GM03348 (cell line): Measurements from ENCODE around the gene ZFHX3.

Source experiments
- DNase-seq: peaks from one replicate; pipeline ENCODE4 v3.0.0; 2012; ENCODE audit warnings: low spot score

ZFHX3 gene

DNA sequence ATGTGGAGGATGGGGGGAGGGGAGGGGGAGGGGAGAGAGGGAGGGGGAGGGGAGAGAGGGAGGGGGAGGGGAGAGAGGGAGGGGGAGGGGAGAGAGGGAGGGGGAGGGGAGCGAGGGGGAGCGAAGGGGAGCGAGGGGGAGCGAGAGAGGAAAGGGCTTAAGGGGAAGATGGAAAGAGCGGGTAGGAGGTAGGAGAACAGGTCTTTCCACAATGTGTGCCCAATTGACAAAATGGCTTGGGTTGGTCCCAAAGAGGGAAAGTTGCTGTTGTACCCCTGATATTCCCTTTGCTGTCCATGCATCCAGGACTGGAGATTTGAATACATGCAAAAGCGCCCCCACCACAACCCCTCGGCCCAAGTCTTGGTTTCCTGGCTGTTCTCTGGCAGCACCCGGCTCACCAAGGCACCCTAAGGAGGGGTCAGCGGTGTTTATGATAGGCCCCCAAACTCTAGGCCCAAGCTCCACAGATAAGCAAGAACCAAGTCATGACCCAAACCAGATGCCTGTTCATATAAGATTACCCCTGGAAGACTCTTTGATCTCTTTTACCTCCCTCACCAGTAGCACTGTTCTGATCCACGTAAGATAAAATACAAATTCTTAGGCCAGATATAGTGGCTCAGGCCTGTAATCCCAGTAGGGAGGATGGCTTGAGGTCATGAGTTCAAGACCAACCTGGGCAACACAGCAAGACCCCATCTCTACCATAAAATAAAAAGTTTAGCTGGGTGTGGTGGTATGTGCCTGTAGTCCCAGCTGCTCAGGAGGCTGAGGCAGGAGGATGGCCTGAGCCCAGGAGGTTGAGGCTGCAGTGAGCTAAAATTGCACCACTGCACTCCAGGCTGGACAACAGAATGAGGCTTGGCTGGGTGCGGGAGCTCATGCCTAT, 119.6 kb downstream of the ZFHX3 start:
- no peak for DNase-seq

DNA sequence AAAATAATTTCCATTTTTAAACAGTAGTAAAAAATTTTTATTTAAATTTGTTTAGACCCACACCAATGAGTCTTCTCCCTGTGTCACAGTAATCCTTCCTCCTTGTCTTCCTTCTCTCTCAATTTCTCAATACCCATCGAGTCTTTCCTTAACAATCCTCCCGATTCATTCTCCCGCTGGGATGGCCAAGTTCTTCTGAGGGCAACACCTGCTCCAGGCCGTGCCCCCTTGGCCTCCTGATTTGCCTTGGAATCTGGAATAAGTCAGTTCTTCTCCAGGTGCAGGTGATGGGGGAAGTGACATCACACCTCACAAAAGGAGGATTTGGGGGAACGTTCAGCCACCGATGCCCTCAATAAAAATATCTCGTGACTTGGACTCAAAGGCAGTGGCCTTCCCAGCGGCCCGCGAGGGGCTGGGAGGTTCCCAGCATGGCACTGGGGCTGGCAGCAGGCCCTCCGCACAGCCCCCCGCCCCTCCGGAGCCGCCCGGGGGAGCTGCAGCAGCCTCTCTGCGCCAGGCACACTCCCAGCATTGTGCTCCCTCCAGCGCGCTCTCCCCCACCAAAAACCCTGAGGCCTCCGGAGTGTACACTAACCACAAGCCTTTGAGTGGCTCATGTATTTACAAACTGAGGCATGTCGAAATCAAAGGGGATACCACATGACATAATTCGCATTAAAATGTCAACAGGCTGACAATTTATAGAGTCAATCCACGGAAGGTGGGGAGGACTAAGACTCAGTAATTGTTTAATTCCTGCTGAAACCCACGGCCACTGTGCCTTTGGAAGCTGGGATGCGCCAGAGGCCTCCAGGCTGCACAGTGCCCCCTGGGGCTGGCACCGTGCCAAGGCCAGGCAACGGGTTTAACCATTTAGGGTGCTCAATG, 120.5 kb downstream of the ZFHX3 start:
- DNase-seq: peak; percentile 85

DNA sequence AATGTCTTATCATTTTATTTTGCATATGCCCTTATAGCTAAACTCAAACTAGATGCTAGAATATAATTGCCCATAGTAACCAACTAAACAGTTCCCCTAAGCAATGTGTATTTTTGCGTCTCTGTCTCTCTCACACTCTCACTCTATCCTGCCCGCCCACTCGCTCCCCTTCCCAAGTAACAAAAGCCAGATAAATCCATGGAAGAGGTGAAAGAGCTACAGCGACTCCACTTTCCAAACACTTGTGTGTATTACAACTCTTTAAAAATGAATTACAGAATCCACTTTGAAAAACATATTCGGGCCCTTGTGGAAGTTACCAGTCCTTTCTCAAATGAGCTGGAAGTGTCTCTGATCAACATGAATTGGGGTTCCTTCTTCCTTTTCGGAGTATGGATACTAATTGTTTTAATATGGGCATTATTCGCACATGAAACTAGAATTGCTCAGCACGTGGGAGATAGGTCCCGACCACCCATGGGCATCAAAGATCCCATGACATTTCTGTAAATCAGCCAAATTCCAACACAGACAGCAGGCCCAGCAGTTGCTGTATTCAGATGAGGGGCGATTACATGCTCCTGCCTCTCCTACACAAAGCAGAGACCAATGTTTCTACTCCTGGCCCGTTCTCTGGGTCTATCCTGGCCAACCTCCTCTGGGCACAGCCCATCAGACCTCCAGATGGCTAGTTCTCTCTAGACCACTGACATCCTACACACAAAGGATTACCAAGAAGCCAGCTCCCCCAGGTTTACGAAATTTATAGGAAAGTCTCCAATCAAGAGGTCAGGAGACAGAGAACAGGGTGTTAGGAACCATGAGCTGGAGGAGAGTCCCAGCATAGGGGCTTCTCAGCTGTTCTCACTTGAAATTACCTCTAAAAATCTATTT, 121.5 kb downstream of the ZFHX3 start:
- DNase-seq: no peak

DNA sequence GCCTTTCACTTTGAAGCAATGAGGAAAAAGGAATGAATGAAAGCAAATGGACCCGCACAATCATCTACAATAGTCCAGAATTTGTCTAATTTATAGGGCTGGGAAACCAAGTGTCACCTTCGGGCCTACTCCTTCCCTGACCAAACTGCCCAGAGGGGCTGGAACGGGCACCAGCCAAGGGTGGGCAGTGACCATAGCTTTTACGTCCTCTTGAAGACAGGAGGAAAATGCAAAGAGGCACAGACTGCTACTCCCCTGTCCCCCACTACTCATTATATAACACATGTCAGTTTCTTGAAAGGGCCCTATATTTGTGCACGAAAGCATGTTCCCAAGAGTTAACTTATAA, 122.3 kb downstream of the ZFHX3 start:
- DNase-seq: no peak

DNA sequence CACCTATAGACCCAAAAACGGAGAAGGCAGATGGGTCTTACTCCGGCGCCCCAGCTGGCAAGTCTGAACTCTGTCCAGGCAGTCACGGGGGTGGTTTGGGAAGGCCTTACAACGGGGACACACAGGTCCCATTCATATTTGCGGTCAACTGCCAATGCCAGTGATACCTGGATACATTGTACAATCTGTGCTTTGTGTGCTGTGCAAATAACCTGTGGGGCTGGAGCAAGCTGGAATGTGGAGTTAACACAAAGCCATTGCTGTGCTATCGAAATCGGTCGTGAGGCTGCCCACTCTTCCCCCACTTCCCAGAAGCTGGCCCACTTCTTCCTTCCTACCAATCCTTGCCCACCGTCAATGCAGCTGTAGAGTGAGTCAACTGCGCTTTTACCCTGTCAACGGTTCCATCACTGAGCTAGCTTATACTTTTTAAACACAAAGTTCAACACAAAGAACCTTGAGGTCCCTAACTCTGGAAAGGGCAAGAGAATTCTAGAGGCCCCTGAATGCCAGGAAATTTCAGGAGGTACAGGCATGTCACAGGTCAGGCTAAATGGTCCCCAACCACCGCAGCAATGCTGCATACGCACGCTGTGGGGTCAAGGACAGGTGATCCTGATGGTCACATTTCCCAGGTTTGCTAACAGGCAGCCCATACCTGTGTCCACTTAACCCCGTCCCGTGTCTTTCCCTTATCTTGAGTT, 122.8 kb downstream of the ZFHX3 start:
- DNase-seq: no peak

DNA sequence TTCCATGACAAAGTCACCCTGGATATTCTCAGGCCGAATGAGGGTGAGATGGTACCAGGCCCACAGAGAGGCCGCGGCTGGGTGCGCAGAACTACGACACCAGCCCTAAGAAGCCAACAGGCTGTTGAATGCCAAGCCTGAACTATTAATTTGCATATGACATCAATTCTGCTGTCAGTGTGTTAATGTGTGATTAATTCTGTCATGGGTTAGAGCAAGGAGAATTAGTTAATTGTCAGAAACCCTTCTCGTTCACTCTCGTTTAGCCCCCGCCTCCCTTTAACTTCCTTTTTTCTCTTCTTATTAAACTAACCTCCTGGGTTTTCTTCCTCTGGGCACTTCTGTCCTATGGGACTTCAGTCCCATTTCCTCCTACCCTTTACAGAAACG, 123.4 kb downstream of the ZFHX3 start:
- DNase-seq: no peak

DNA sequence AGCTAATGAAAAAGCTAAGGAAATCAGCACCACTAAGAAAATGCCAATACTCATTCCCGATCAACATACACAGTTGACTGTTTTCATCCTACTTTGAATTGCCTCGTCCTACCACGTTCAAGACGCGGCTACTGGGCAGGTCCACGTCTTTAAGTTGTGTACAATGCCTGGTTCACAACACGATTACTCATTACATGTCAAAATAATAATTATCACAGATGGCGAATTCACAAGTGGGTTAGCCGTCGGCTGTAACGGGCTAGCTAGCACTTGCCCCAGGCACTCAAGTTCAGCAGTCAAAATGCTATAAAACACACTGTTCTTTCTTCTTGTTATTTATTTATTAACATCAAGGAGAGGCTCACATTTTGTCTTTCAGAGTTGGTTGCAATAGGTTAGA, 124.2 kb downstream of the ZFHX3 start:
- DNase-seq: no peak

DNA sequence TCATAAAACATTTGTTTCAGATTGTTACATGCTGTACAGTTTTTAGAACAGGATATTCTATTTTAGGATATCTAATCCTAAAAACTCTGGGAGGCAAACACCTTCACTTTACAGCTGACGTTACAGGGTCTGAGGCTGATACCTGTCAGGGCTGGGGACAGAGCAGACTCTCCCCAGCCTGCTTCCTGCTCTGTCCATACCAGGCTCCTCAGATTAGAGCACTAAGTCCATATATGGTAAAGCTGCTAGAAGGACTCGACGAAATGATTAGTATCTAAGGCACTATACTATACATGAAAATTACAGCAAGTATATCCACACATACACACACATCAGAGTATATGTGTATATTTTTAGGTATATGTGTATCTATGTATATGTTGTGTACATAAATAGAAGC, 125.2 kb downstream of the ZFHX3 start:
- DNase-seq: no peak

DNA sequence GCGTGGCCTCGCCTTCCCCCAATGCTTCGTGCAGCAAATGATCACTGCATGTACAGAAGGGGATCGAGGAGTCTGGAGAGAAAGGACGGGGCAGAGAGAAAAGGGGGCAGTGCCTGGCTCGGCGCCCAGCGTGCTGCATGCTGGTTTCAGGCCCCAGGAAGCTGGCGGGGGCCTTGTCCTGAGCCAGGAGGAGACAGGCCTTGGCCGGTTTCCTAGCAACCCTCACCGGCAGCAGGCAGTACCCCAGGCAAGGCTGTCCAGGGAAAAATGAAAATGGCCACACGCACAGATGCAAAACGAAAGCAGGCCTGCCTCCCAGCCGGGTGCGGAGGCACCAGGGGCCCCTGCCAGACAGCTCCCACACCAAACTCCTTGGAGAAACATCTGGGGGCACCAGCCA, 126.3 kb downstream of the ZFHX3 start:
- DNase-seq: no peak

DNA sequence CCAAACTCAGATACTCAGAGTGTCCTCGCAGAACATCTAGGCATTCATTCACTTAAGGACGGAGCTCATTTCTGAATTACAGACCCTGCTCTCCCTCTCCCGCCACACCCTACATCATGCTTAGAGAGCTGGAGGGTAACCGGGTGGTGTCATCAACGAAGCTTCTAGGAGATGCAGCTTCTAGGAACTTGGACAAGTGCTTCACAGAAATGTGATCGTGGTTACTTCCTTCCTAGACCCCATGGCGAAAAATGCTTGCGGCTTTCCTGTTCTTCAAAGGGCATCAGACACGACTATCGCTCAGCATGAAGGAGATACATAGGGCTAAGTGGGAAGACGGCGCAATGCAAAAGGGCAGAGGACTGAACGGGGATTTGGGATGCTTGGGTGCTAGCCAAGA, 126.8 kb downstream of the ZFHX3 start:
- no peak for DNase-seq

DNA sequence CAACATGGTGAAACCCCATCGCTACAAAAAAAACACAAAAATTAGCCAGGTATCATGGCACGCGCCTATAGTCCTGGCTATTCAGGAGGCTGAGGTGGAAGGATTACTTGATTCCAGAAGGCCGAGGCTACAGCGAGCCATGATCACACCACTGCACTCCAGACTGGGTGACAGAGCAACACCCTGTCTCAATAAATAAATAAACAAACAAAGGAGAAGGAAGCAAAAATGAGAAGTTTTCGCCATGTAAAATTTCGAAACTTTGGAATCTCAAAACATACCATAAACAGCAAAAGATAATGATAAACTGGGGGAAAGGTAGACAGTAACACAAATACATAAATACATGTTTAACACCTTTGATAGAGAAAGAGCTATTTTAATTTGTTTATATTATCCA, 130.9 kb downstream of the ZFHX3 start:
- DNase-seq: no peak

DNA sequence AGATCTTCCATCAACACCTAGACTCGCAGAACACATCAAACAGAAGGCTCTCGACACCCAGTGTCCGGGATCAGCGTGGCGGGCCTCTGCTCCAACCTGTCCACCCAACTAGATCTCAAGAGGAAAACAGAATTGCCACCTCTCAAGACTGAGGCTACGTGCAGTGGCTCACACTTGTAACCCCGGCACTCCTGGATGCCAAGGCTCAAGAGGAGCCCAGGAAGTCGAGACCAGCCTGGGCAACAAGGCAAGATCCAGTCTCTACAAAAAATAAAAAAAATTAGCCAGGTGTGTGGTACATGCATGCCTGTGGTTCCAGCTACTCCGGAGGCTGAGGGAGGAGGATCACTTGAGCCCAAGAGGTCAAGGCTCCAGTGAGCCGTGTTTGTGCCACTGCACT, 132.6 kb downstream of the ZFHX3 start:
- no peak for DNase-seq

DNA sequence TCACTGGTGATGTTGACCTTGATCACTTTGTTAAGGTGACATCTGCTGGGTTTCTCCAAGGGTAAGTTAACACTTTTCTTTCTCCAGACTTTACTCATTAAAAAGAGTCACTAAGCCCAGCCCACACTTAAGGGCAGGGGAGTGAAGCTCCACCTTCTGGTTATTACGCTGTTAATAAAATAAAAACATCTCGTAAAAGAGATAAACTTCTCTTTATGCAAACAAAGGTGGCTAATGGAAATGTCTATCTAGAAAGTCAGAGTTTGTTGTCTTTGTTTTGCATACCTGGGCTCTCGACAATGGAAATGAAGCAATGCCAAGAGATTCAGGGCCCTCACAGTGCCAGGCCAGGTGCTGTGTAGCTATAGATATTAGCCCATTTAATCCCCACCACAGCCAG, 134.4 kb downstream of the ZFHX3 start:
- DNase-seq: no peak

DNA sequence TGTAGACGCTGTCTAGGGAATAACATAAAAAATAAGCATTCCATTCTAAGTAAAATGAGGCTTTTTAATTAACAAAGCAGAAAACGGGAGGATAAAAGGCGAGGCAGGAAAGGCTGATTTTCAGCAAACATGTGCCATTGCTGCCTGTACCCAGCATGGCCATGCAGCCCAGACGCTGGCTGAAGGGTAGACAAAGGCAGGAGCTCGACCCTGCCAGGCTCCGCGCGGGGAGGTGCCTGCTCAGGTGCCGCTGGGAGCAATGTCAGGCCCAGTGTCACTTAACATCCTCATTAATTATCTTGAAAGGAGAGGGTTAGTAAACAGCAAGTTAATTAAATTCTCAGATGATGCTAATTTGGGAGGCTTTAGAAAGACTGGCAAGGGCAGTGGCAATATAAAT, 136.0 kb downstream of the ZFHX3 start:
- DNase-seq: no peak

DNA sequence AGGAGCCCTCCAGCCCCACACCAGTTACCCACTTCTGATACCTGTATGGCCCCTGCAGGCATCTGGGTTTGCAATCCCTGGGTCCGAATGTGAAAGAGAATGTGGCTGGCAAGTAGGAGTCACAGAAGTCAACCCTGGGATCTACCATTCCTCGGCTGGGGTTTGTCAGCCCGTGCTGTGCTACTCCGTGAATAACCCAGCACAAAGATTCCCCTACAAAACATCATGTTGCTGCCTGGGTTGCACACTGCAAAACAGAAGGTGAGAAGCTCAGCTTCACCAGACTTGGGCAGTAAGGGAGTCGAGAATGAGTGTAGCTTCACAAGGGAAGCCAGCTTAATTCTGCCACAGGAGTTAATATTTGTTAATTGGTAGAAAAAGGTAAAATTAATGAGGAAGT, 137.1 kb downstream of the ZFHX3 start:
- DNase-seq: no peak

DNA sequence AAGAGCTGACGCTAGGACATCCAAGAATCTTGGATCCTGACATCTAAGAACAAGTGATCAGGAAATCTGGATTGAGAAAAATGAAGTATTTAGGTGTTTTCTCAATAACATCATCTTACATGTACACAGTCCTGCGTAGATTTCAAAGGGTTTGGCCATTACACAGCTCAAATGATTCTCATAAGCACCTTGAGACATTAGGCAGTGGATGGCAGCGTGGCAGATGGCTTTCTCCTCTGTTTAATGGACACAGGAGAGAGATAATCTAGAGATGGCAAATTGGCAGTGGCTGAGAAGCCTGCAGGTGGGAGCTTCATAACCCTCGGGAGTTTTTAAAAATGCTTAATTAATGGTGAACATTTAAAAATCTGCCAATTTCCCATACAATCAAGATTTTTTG, 137.5 kb downstream of the ZFHX3 start:
- no peak for DNase-seq

DNA sequence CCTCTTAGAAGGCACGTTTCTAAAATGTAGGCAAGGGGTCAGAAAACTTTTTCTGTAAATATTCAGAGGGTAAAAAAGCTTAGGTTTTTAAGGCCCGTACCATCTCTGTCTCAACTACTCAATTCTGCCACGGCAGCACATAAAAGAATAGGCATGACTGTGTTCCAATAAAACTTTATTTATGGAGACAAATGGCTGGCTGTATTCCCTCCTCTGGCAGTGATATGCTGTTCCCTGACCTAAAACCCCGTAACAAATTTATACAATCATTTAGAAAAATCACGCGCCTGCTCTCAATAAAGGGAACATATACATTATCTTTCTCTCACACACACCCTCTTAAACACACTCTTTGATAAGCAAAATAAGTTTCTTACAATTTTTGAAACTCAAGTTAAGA, 138.7 kb downstream of the ZFHX3 start:
- DNase-seq: no peak

DNA sequence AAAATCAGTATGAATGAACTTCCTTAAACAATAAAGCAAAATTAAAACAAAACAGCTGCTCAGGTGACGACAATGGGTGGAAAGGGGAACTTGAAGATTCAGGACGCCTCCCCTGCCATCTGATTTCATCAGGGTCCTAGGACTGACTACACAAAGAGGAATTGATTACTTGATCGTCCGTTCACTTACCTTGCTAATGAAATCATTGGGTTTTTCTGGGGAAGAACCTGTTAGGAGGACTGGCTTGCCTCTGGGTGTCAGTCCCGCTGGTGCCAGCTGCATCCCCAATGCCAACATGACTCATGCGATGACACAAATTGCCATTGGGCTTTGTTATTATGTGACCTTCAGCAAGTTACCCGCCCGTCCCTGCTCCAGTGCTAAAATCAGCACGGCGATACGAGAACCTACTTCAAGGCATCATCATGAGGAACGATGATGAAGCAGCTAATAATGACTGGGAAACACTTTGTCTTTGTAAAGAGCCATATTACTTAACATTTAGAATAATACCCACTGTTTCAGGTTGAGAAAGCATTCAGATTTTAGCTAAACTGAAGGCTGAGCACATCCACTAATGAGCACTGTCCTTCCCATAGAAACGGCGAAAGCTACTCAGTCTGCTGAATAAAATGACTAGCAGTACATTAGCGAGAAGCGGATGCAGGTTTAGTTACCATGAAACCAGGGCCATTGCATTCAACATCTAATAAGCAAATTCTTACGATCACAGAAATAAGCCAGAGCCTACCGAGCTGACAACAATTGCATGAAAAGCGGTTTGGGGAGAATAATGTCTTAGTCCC, 139.4 kb downstream of the ZFHX3 start:
- DNase-seq: no peak

DNA sequence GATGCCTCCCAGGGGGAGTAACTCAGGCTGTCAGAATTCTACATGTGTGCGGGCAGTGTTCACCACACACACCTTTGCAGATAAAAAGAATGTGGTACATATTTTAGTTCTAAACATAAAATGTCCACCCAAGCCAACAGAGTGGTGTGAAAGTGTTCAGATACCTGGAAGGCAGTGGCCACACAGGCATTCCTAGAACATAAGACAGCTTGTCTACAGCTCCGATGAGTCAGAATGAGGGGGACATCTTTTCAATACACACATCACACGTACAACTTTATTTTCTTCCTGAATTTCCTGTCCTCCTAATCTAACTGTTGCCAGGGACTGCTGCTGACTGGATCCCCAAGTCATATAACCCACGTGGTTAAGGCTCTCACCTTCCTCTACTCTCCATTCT, 142.3 kb downstream of the ZFHX3 start:
- no peak for DNase-seq

DNA sequence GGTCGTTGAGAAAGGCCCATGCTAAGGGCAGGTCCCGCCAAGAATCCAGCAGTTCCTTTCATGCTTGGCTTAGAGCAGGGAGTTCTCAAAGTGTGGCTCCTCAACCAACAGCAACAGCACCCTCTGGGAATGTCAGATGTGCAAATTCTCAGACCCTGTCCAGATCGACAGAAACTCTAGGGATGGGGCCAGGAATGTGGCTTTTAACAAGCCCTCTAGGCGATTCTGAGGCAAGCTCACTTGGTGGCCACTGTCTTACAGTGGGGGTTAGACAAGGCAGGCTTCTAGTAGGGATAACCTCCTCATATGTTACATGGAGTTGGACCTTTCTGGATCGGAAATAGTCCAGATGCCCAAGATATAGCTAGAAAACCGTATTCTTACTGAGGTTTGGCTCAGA, 144.8 kb downstream of the ZFHX3 start:
- no peak for DNase-seq

DNA sequence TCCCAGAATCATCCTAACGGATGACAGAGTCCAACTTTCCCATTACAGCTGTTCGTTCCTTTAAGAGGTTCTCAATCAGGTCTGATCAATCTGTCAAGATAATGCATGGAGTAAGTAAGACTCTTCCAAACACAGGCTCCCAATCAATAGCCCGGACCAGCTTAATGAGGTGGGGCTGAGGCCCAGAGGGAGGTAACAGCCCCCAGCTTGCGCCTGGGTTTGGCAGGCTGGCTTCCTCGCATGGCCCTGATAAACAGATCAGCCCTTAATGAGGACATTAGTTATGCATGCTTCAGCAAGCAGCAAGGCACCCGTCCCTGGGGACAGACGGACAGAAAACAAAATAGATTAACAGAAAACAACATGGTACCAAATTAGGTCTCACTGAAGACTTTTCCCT, 145.7 kb downstream of the ZFHX3 start:
- DNase-seq: no peak
